ENCODE data around the gene PDZRN4.
"Not testable (repeated sequence)": the region's sequence is repeated elsewhere in the genome, so short reads cannot be mapped to it uniquely, and the experiment has no call there.

PDZRN4 gene

GRCh38 chr12:41188058-41188840, at the start of gene PDZRN4:
TSS of gene PDZRN4 (plus strand) at chr12:41188320.
- no peak for DNase-seq

- no peak for DNase-seq
These were observed 48.0 kb upstream of the PDZRN4 start for GRCh38 chr12:41140117-41140516.

GRCh38 chr12:41141104-41141503, 47.0 kb upstream of the PDZRN4 start:
- DNase-seq = no peak

GRCh38 chr12:41142376-41142775, 45.7 kb upstream of the PDZRN4 start:
- no peak for DNase-seq

- no peak for DNase-seq
These were observed 36.3 kb upstream of the PDZRN4 start for GRCh38 chr12:41151793-41152192.

GRCh38 chr12:41162461-41162860, 25.7 kb upstream of the PDZRN4 start:
- no peak for DNase-seq

GRCh38 chr12:41167701-41168100, 20.4 kb upstream of the PDZRN4 start:
- DNase-seq = no peak

GRCh38 chr12:41174602-41175001, 13.5 kb upstream of the PDZRN4 start:
- no peak for DNase-seq

- not testable (repeated sequence) for DNase-seq
These were observed 8.6 kb upstream of the PDZRN4 start for GRCh38 chr12:41179507-41179906.

- no peak for DNase-seq
These were observed 3.3 kb upstream of the PDZRN4 start for GRCh38 chr12:41184864-41185263.

- DNase-seq = no peak
These were observed 2.1 kb upstream of the PDZRN4 start for GRCh38 chr12:41186026-41186425.

- DNase-seq = no peak
These were observed 798 bp downstream of the PDZRN4 start for GRCh38 chr12:41188841-41189394.

- DNase-seq = peak in 1 of 2 donors; percentile 29
These were observed 1.5 kb downstream of the PDZRN4 start for GRCh38 chr12:41189395-41190251.

- peak in 1 of 2 donors; percentile 83 for DNase-seq
These were observed 2.2 kb downstream of the PDZRN4 start for GRCh38 chr12:41190338-41190737.

- not testable (repeated sequence) for DNase-seq
These were observed 3.4 kb downstream of the PDZRN4 start for GRCh38 chr12:41191549-41191948.

GRCh38 chr12:41193311-41193710, 5.2 kb downstream of the PDZRN4 start:
- DNase-seq = no peak

- no peak for DNase-seq
These were observed 13.9 kb downstream of the PDZRN4 start for GRCh38 chr12:41202051-41202450.

GRCh38 chr12:41205070-41205709, 17.1 kb downstream of the PDZRN4 start:
- DNase-seq = no peak

GRCh38 chr12:41206298-41206697, 18.2 kb downstream of the PDZRN4 start:
- DNase-seq = no peak

- DNase-seq = no peak
These were observed 23.3 kb downstream of the PDZRN4 start for GRCh38 chr12:41211448-41211847.

GRCh38 chr12:41212625-41213024, 24.5 kb downstream of the PDZRN4 start:
- DNase-seq = peak in 1 of 2 donors; percentile 32

GRCh38 chr12:41213107-41213506, 25.0 kb downstream of the PDZRN4 start:
- DNase-seq = no peak

- no peak for DNase-seq
These were observed 25.5 kb downstream of the PDZRN4 start for GRCh38 chr12:41213648-41214047.
